WTC11 (cell line): ENCODE data around the gene RNF6. TPM values are rescaled to one million over a fixed set of nuclear protein-coding genes. Genes with fewer than 3 reads are reported as not detected.

Source experiments
- ATAC-seq: fragments of 200-7000 bp; cut with Tn5 transposase; 2 replicates; pipeline ENCODE4 v1.10.0; 2021; ENCODE audit warnings: mild to moderate bottlenecking, moderate library complexity
- CTCF ChIA-PET: fragments of 300-600 bp; sonication (Branson Sonifier 250); formaldehyde crosslinking; loops from one replicate; lab custom pipeline; 2021; ENCODE audit warnings: antibody characterized with exemption; lab: Charles Lee
- POLR2A ChIA-PET: fragments of 350-600 bp; sonication (Branson Sonifier 250); formaldehyde crosslinking; loops from one replicate; lab custom pipeline; 2021; ENCODE audit warnings: antibody characterized with exemption; lab: Charles Lee
- DNase-seq: peaks from one replicate; pipeline ENCODE4 v3.0.0; 2021; ENCODE audit warnings: low spot score
- H3K27ac Mint-ChIP-seq: 2 replicates; pipeline ENCODE4 v1.8.0; 2021; ENCODE audit warnings: mixed read lengths
- H3K27me3 Mint-ChIP-seq: 2 replicates; pipeline ENCODE4 v1.8.0; 2021; ENCODE audit warnings: low read depth, mild to moderate bottlenecking, moderate library complexity, mixed read lengths
- H3K36me3 Mint-ChIP-seq: 2 replicates; pipeline ENCODE4 v1.8.0; 2021; ENCODE audit warnings: mixed read lengths
- H3K4me1 Mint-ChIP-seq: 2 replicates; pipeline ENCODE4 v1.8.0; 2022; ENCODE audit warnings: mixed read lengths
- H3K4me3 Mint-ChIP-seq: 2 replicates; pipeline ENCODE4 v1.8.0; 2021; ENCODE audit warnings: mild to moderate bottlenecking, moderate library complexity, mixed read lengths
- H3K9me3 Mint-ChIP-seq: 2 replicates; pipeline ENCODE4 v1.8.0; 2021; ENCODE audit warnings: mixed read lengths
- ATF1 ChIP-seq: sonication (generic); formaldehyde crosslinking; IDR thresholded peaks from 2 replicates; pipeline ENCODE4 v1.8.1; 2023; ENCODE audit warnings: mild to moderate bottlenecking, moderate library complexity, missing genetic modification reagents
- ESRRA ChIP-seq: sonication (generic); formaldehyde crosslinking; IDR thresholded peaks from 2 replicates; pipeline ENCODE4 v1.8.1; 2022; ENCODE audit warnings: mild to moderate bottlenecking, missing genetic modification reagents, borderline replicate concordance
- ETV6 ChIP-seq: sonication (generic); formaldehyde crosslinking; IDR thresholded peaks from 2 replicates; pipeline ENCODE4 v1.8.1; 2022; ENCODE audit warnings: mild to moderate bottlenecking, missing genetic modification reagents
- FOXJ3 ChIP-seq: sonication (generic); formaldehyde crosslinking; IDR thresholded peaks from 2 replicates; pipeline ENCODE4 v1.9.0; 2021; ENCODE audit warnings: missing genetic modification reagents, mild to moderate bottlenecking, borderline replicate concordance
- GRHL2 ChIP-seq: fragments of 250-450 bp; sonication (Bioruptor Pico); IDR thresholded peaks from 2 replicates; pipeline ENCODE4 v1.8.0; 2022; ENCODE audit warnings: mild to moderate bottlenecking, moderate library complexity; ENCODE audit not compliant: insufficient replicate concordance, severe bottlenecking
- GTF2I ChIP-seq: fragments of 250-450 bp; sonication (Bioruptor Pico); conservative IDR thresholded peaks from 2 replicates; pipeline ENCODE4 v1.4.0; 2021; ENCODE audit warnings: mild to moderate bottlenecking
- NFYB ChIP-seq: sonication (generic); formaldehyde crosslinking; conservative IDR thresholded peaks from 2 replicates; pipeline ENCODE4 v1.8.0; 2022; ENCODE audit warnings: low read depth, missing genetic modification reagents
- SP1 ChIP-seq: sonication (generic); formaldehyde crosslinking; conservative IDR thresholded peaks from 2 replicates; pipeline ENCODE4 v1.8.1; 2022; ENCODE audit warnings: missing genetic modification reagents
- ZNF121 ChIP-seq: sonication (generic); formaldehyde crosslinking; IDR thresholded peaks from 2 replicates; pipeline ENCODE4 v1.8.0; 2023; ENCODE audit warnings: missing genetic modification reagents
- ZNF263 ChIP-seq: sonication (generic); formaldehyde crosslinking; IDR thresholded peaks from 2 replicates; pipeline ENCODE4 v1.8.1; 2022; ENCODE audit warnings: low read depth, mild to moderate bottlenecking, moderate library complexity, missing genetic modification reagents
- total RNA-seq: library from RNA; stranded (reverse); gene quantifications from 3 replicates; pipeline ENCODE4 v1.2.3, GENCODE V29; 2021
- TF ChIP-seq, protein P1 (sequence below): fragments of 250-450 bp; sonication (Bioruptor Pico); IDR thresholded peaks from 2 replicates; pipeline ENCODE4 v1.8.0; 2021; ENCODE audit warnings: mild to moderate bottlenecking
- TF ChIP-seq, protein P2 (sequence below): sonication (generic); formaldehyde crosslinking; IDR thresholded peaks from 2 replicates; pipeline ENCODE4 v1.8.0; 2022; ENCODE audit warnings: mild to moderate bottlenecking, missing genetic modification reagents
- TF ChIP-seq, protein P3 (sequence below): sonication (generic); formaldehyde crosslinking; IDR thresholded peaks from 2 replicates; pipeline ENCODE4 v1.8.0; 2023; ENCODE audit warnings: missing genetic modification reagents
- TF ChIP-seq, protein P4 (sequence below): sonication (generic); formaldehyde crosslinking; IDR thresholded peaks from 2 replicates; pipeline ENCODE4 v1.8.0; 2022; ENCODE audit warnings: mild to moderate bottlenecking, missing genetic modification reagents
- TF ChIP-seq, protein P5 (sequence below): sonication (generic); formaldehyde crosslinking; IDR thresholded peaks from 2 replicates; pipeline ENCODE4 v1.8.1; 2022; ENCODE audit warnings: mild to moderate bottlenecking, moderate library complexity, missing genetic modification reagents
- TF ChIP-seq, protein P6 (sequence below): sonication (generic); formaldehyde crosslinking; IDR thresholded peaks from 2 replicates; pipeline ENCODE4 v1.8.0; 2023; ENCODE audit warnings: missing genetic modification reagents, mild to moderate bottlenecking, borderline replicate concordance
- TF ChIP-seq, protein P7 (sequence below): sonication (generic); formaldehyde crosslinking; IDR thresholded peaks from 2 replicates; pipeline ENCODE4 v1.8.1; 2023; ENCODE audit warnings: mild to moderate bottlenecking, missing genetic modification reagents, moderate library complexity

The RNF6 gene
- total RNA-seq, 1 experiment from 2014 or later = 16.2 TPM

DNA sequence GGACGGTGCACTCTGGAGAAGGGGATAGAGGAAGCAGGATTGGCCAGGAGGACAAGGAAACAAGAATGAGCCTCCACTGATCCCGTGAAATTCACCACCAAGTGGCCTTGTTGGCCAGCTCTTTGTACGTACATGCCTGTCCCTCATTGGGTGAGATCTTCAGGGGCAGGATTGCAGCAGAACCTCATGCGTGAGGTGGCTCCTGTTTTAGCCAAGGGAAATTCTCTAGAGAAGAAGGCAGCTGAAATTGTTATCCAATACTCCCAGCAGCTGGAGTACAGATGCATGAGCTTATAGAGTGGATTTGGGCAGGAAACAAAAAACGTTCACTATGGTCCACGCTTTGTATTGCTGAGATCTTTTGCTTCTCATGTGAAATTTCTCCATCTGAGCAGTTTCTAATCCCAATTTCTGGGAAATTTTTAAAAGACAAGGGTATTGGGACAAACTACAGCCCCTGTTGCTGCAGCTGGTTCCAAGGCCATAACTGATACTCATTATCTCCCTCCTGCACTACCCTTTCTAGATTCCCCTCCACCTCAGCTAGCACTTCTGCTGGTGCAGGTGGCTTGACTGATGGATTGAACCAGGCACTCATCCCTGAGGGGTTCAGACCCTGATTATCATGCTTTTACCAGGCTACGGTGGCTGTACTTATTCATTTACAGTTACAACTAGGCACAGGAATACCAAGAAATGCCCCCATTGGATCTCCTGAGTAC is 3.9 kb upstream of the RNF6 start (continued):
- TF ChIP-seq, protein P1, sequence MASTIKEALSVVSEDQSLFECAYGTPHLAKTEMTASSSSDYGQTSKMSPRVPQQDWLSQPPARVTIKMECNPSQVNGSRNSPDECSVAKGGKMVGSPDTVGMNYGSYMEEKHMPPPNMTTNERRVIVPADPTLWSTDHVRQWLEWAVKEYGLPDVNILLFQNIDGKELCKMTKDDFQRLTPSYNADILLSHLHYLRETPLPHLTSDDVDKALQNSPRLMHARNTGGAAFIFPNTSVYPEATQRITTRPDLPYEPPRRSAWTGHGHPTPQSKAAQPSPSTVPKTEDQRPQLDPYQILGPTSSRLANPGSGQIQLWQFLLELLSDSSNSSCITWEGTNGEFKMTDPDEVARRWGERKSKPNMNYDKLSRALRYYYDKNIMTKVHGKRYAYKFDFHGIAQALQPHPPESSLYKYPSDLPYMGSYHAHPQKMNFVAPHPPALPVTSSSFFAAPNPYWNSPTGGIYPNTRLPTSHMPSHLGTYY (CRISPR knock-in tag) = no peak

DNA sequence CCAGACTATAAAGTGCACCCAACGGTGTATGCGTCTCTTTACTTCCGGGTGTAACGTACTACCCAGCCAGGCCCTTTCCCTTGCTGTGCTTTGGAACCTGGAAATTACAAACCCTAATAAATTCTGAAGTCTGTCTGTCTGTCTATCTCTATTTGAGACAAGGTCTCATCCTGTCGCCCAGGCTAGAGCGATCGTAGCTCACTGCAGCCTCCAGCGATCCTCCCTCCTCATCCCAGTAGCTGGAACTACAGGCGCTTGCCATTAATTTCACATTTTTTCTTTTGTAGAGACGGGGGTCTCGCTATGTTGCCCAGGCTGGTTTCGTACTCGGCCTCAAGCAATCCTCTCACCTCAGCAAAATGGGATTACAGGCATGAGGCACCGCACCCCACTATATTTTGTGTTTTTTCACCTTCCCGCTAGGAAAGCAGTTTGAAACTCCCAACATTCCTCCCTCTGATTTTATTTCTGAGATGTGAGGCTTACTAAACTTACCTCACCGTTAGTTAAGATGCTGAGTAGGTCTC is 469 bp upstream of the RNF6 start:
- H3K4me3 Mint-ChIP-seq = peak overlapping the region; percentile 97
- peaks cover 17% of the 10 kb centered on the region for H3K27me3 Mint-ChIP-seq
- TF ChIP-seq, protein P2, sequence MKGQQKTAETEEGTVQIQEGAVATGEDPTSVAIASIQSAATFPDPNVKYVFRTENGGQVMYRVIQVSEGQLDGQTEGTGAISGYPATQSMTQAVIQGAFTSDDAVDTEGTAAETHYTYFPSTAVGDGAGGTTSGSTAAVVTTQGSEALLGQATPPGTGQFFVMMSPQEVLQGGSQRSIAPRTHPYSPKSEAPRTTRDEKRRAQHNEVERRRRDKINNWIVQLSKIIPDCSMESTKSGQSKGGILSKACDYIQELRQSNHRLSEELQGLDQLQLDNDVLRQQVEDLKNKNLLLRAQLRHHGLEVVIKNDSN = no peak
- TF ChIP-seq, protein P3, sequence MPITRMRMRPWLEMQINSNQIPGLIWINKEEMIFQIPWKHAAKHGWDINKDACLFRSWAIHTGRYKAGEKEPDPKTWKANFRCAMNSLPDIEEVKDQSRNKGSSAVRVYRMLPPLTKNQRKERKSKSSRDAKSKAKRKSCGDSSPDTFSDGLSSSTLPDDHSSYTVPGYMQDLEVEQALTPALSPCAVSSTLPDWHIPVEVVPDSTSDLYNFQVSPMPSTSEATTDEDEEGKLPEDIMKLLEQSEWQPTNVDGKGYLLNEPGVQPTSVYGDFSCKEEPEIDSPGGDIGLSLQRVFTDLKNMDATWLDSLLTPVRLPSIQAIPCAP (CRISPR knock-in tag) = 0 out of 2 replicates have a peak, but pooled peaks have one; percentile 8
- TF ChIP-seq, protein P4, sequence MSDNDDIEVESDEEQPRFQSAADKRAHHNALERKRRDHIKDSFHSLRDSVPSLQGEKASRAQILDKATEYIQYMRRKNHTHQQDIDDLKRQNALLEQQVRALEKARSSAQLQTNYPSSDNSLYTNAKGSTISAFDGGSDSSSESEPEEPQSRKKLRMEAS (CRISPR knock-in tag) = 0 out of 2 replicates have a peak, but pooled peaks have one; percentile 8
- TF ChIP-seq ZNF263 (CRISPR knock-in tag) (no peak), GTF2I (CRISPR knock-in tag) (0 out of 2 replicates have a peak, but pooled peaks have one; percentile 13), SP1 (CRISPR knock-in tag) (peak; percentile 8; the same call in 1 of the 2 replicates), ZNF121 (CRISPR knock-in tag) (peak; percentile 67; the same call in 1 of the 2 replicates)
- POLR2A ChIA-PET = no interaction called here
- H3K27ac Mint-ChIP-seq = peak overlapping the region; percentile 96
- DNase-seq (no peak), ATAC-seq (peak; percentile 9; the same call in 1 of the 2 replicates)
- no peaks in the 10 kb centered on the region for H3K9me3 Mint-ChIP-seq
- H3K36me3 Mint-ChIP-seq = peaks cover 18% of the 10 kb centered on the region
- CTCF ChIA-PET = interaction anchor here (1.0 to 1.6 kb wide), 2 partner anchors 37 to 476 kb away, joined by 8 to 13 read pairs; no protein-coding TSS in a partner anchor
- H3K4me1 Mint-ChIP-seq = peaks cover 17% of the 10 kb centered on the region

DNA sequence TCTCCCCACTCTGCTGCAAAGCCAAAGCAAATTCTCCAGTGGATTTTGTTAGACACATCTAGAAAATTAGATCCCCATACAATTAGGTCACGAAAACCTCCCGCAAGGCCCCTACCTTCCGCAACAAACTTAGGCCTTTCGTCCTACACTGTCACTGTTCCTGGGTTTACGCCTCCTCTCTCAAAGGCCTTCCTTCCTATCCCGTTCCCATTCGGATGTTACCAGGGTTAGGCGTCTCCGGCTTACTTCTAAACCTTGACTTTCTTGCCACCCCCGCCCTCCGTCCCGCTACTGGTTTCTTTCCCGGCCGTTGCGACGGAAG is 754 bp downstream of the RNF6 start:
- Mint-ChIP-seq H3K9me3 (no peaks in the 10 kb centered on the region), H3K4me1 (peaks cover 17% of the 10 kb centered on the region), H3K36me3 (peaks cover 25% of the 10 kb centered on the region), H3K4me3 (peak overlapping the region; percentile 97), H3K27me3 (peaks cover 10% of the 10 kb centered on the region), H3K27ac (peak overlapping the region; percentile 98)
- TF ChIP-seq, protein P5, sequence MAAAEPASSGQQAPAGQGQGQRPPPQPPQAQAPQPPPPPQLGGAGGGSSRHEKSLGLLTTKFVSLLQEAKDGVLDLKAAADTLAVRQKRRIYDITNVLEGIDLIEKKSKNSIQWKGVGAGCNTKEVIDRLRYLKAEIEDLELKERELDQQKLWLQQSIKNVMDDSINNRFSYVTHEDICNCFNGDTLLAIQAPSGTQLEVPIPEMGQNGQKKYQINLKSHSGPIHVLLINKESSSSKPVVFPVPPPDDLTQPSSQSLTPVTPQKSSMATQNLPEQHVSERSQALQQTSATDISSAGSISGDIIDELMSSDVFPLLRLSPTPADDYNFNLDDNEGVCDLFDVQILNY (CRISPR knock-in tag) = no peak
- TF ChIP-seq, protein P6, sequence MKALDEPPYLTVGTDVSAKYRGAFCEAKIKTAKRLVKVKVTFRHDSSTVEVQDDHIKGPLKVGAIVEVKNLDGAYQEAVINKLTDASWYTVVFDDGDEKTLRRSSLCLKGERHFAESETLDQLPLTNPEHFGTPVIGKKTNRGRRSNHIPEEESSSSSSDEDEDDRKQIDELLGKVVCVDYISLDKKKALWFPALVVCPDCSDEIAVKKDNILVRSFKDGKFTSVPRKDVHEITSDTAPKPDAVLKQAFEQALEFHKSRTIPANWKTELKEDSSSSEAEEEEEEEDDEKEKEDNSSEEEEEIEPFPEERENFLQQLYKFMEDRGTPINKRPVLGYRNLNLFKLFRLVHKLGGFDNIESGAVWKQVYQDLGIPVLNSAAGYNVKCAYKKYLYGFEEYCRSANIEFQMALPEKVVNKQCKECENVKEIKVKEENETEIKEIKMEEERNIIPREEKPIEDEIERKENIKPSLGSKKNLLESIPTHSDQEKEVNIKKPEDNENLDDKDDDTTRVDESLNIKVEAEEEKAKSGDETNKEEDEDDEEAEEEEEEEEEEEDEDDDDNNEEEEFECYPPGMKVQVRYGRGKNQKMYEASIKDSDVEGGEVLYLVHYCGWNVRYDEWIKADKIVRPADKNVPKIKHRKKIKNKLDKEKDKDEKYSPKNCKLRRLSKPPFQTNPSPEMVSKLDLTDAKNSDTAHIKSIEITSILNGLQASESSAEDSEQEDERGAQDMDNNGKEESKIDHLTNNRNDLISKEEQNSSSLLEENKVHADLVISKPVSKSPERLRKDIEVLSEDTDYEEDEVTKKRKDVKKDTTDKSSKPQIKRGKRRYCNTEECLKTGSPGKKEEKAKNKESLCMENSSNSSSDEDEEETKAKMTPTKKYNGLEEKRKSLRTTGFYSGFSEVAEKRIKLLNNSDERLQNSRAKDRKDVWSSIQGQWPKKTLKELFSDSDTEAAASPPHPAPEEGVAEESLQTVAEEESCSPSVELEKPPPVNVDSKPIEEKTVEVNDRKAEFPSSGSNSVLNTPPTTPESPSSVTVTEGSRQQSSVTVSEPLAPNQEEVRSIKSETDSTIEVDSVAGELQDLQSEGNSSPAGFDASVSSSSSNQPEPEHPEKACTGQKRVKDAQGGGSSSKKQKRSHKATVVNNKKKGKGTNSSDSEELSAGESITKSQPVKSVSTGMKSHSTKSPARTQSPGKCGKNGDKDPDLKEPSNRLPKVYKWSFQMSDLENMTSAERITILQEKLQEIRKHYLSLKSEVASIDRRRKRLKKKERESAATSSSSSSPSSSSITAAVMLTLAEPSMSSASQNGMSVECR (CRISPR knock-in tag) = no peak
- TF ChIP-seq NFYB (CRISPR knock-in tag) = no peak
- no peak for TF ChIP-seq ETV6 (CRISPR knock-in tag)
- TF ChIP-seq, protein P7, sequence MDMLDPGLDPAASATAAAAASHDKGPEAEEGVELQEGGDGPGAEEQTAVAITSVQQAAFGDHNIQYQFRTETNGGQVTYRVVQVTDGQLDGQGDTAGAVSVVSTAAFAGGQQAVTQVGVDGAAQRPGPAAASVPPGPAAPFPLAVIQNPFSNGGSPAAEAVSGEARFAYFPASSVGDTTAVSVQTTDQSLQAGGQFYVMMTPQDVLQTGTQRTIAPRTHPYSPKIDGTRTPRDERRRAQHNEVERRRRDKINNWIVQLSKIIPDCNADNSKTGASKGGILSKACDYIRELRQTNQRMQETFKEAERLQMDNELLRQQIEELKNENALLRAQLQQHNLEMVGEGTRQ (CRISPR knock-in tag) = no peak
- no peak for TF ChIP-seq GRHL2 (CRISPR knock-in tag)
- TF ChIP-seq ATF1 (CRISPR knock-in tag) = no peak
- TF ChIP-seq, protein P2 = no peak
- no peak for TF ChIP-seq FOXJ3
- no peak for TF ChIP-seq ESRRA
- ChIA-PET POLR2A (interaction anchor here (0.5 kb wide), 1 partner anchor 401 kb away, joined by 3 read pairs; no protein-coding TSS in a partner anchor), CTCF (interaction anchor here (0.5 to 1.6 kb wide), 2 partner anchors 23 to 36 kb away, joined by 5 to 13 read pairs; no protein-coding TSS in a partner anchor)
- DNase-seq (no peak), ATAC-seq (peak; percentile 60)
